Vagina (tissue), 2 donors: ENCODE results near the gene CGRRF1. TPM values are rescaled to one million over a fixed set of nuclear protein-coding genes. Genes with fewer than 3 reads are reported as not detected.

Source experiments
- DNase-seq, 2 donors: peaks; one replicate each; pipeline ENCODE4 v3.0.0-alpha.2; 2017; ENCODE audit errors: extremely low spot score in 2 of 2
- H3K27ac ChIP-seq: fragments of 200-600 bp; sonication (generic); one replicate; pipeline ENCODE4 v1.5.1; 2019
- H3K27me3 ChIP-seq: fragments of 200-600 bp; sonication (generic); one replicate; pipeline ENCODE4 v1.5.1; 2019
- H3K36me3 ChIP-seq, 2 donors: fragments of 200-600 bp; sonication (generic); one replicate each; pipeline ENCODE4 v1.5.1; 2017 to 2019
- H3K4me1 ChIP-seq: fragments of 200-600 bp; sonication (generic); one replicate; pipeline ENCODE4 v1.5.1; 2019
- H3K4me3 ChIP-seq, 2 donors: fragments of 200-600 bp; sonication (generic); 1 replicate in 1 of 2; 2 replicates in 1 of 2; pipeline ENCODE4 v1.5.1; 2016 to 2019
- H3K9me3 ChIP-seq: fragments of 200-600 bp; sonication (generic); one replicate; pipeline ENCODE4 v1.5.1; 2019
- CTCF ChIP-seq, 3 experiments: fragments of 450-650 bp in 2 of 3; fragments of 200-600 bp in 1 of 3; sonication (generic) in 1 of 3; IDR thresholded peaks; one replicate each; pipeline ENCODE4 v1.5.1; 2017 to 2019; ENCODE audit warnings: antibody characterized with exemption in 3 of 3, mild to moderate bottlenecking in 2 of 3, moderate library complexity in 2 of 3
- POLR2A ChIP-seq, 2 donors: fragments of 450-650 bp; IDR thresholded peaks; one replicate each; pipeline ENCODE4 v1.6.1; 2017; ENCODE audit warnings: antibody characterized with exemption in 2 of 2, mild to moderate bottlenecking in 2 of 2, moderate library complexity in 2 of 2
- POLR2AphosphoS5 ChIP-seq, 2 donors: sonication (generic); formaldehyde crosslinking; IDR thresholded peaks; one replicate each; pipeline ENCODE4 v1.9.0; 2017; ENCODE audit warnings: antibody characterized with exemption in 2 of 2, mild to moderate bottlenecking in 2 of 2, low read depth in 1 of 2; ENCODE audit not compliant: insufficient read depth in 1 of 2
- intact Hi-C: fragments of 100-400 bp; cut with DNase I; formaldehyde crosslinking; loops from one replicate; pipeline ENCODE4 v1.15.1; 2023
- total RNA-seq: library from RNA; depleted of rRNA; stranded (reverse); fragments of >200 nt; gene quantifications from one replicate; pipeline ENCODE4 v1.2.3, GENCODE V29; 2016

The CGRRF1 gene
- total RNA-seq, 1 donor from 2014 or later, result 9.6 TPM

- Histone ChIP-seq H3K27ac (no peak overlapping the region), H3K4me1 (no peaks in the 10 kb centered on the region), H3K9me3 (no peaks in the 10 kb centered on the region), H3K4me3 (no peak overlapping the region), H3K36me3 (peaks cover 0 to 9% of the 10 kb centered on the region in 2 donors), H3K27me3 (no peaks in the 10 kb centered on the region)
- intact Hi-C loops, result no loop called here
- no peak for DNase-seq
- TF ChIP-seq POLR2A (IDR thresholded peaks at IDR 0.05) (no peak), CTCF (IDR thresholded peaks at IDR 0.05) (no peak), POLR2AphosphoS5 (IDR thresholded peaks at IDR 0.05; ENCODE audit: insufficient read depth in 1 of 2, low read depth in 1 of 2) (no peak)
Measured at GRCh38 chr14:54528973-54529372, 19.3 kb downstream of the CGRRF1 start.

- TF ChIP-seq POLR2AphosphoS5 (IDR thresholded peaks at IDR 0.05; ENCODE audit: insufficient read depth in 1 of 2, low read depth in 1 of 2) (no peak), POLR2A (IDR thresholded peaks at IDR 0.05) (no peak), CTCF (IDR thresholded peaks at IDR 0.05) (no peak)
- no peaks in the 10 kb centered on the region for H3K4me1 ChIP-seq
- no peak for DNase-seq
- H3K36me3 ChIP-seq, result peaks cover 0 to 4% of the 10 kb centered on the region in 2 donors
- intact Hi-C loops, result no loop called here
- no peaks in the 10 kb centered on the region for H3K9me3 ChIP-seq
- no peak overlapping the region for H3K4me3 ChIP-seq
- H3K27me3 ChIP-seq, result no peaks in the 10 kb centered on the region
- H3K27ac ChIP-seq, result no peak overlapping the region
Measured at GRCh38 chr14:54529811-54530210, 20.1 kb downstream of the CGRRF1 start.

- DNase-seq, result no peak
- Histone ChIP-seq H3K27me3 (no peaks in the 10 kb centered on the region), H3K4me3 (no peak overlapping the region), H3K4me1 (no peaks in the 10 kb centered on the region), H3K9me3 (no peaks in the 10 kb centered on the region), H3K36me3 (no peaks in the 10 kb centered on the region), H3K27ac (no peak overlapping the region)
- intact Hi-C loops, result no loop called here
- TF ChIP-seq POLR2A (IDR thresholded peaks at IDR 0.05) (no peak), POLR2AphosphoS5 (IDR thresholded peaks at IDR 0.05; ENCODE audit: insufficient read depth in 1 of 2, low read depth in 1 of 2) (no peak), CTCF (IDR thresholded peaks at IDR 0.05) (no peak)
Measured at GRCh38 chr14:54532111-54533012, 22.7 kb downstream of the CGRRF1 start.

GRCh38 chr14:54533100-54533499, 23.4 kb downstream of the CGRRF1 start:
- TF ChIP-seq POLR2AphosphoS5 (IDR thresholded peaks at IDR 0.05; ENCODE audit: insufficient read depth in 1 of 2, low read depth in 1 of 2) (no peak), CTCF (IDR thresholded peaks at IDR 0.05) (no peak), POLR2A (IDR thresholded peaks at IDR 0.05) (no peak)
- peaks cover 0 to 4% of the 10 kb centered on the region in 2 donors for H3K36me3 ChIP-seq
- no peak overlapping the region for H3K27ac ChIP-seq
- no peaks in the 10 kb centered on the region for H3K9me3 ChIP-seq
- no peak for DNase-seq
- no peaks in the 10 kb centered on the region for H3K27me3 ChIP-seq
- H3K4me1 ChIP-seq, result no peaks in the 10 kb centered on the region
- intact Hi-C loops, result no loop called here
- no peak overlapping the region for H3K4me3 ChIP-seq

GRCh38 chr14:54535126-54535525, 25.4 kb downstream of the CGRRF1 start:
- intact Hi-C loops, result no loop called here
- no peaks in the 10 kb centered on the region for H3K9me3 ChIP-seq
- TF ChIP-seq CTCF (IDR thresholded peaks at IDR 0.05) (no peak), POLR2AphosphoS5 (IDR thresholded peaks at IDR 0.05; ENCODE audit: insufficient read depth in 1 of 2, low read depth in 1 of 2) (no peak), POLR2A (IDR thresholded peaks at IDR 0.05) (no peak)
- peaks cover 0 to 16% of the 10 kb centered on the region in 2 donors for H3K36me3 ChIP-seq
- no peak overlapping the region for H3K4me3 ChIP-seq
- H3K4me1 ChIP-seq, result no peaks in the 10 kb centered on the region
- H3K27me3 ChIP-seq, result no peaks in the 10 kb centered on the region
- no peak for DNase-seq
- no peak overlapping the region for H3K27ac ChIP-seq
